Neural cell (in vitro differentiated cells): Measurements from ENCODE around the gene XK.

Experiments used
- CTCF ChIP-seq: fragments of 450-650 bp; IDR thresholded peaks from 2 replicates; pipeline ENCODE4 v1.5.1; 2014; ENCODE audit warnings: antibody characterized with exemption, mild to moderate bottlenecking, moderate library complexity; ENCODE audit not compliant: poor library complexity, severe bottlenecking
- EP300 ChIP-seq: fragments of 450-650 bp; conservative IDR thresholded peaks from 2 replicates; pipeline ENCODE4 v1.6.1; 2014; ENCODE audit warnings: antibody characterized with exemption, mild to moderate bottlenecking, moderate library complexity; ENCODE audit not compliant: poor library complexity, severe bottlenecking
- EZH2 ChIP-seq: fragments of 200-600, 300-800 bp; shearing (Covaris generic), sonication (generic); IDR thresholded peaks from 2 replicates; pipeline ENCODE4 v1.6.1; 2014; ENCODE audit warnings: antibody characterized with exemption, low read length, borderline replicate concordance, mild to moderate bottlenecking; ENCODE audit not compliant: insufficient read depth, poor library complexity, severe bottlenecking
- POLR2AphosphoS5 ChIP-seq: IDR thresholded peaks from 2 replicates; pipeline ENCODE4 v1.6.1; 2012
- REST ChIP-seq: IDR thresholded peaks from 2 replicates; pipeline ENCODE4 v1.6.1; 2012; ENCODE audit warnings: borderline replicate concordance
- SMC3 ChIP-seq: fragments of 450-650 bp; conservative IDR thresholded peaks from 2 replicates; pipeline ENCODE4 v1.6.1; 2014; ENCODE audit warnings: antibody characterized with exemption, mild to moderate bottlenecking, moderate library complexity; ENCODE audit not compliant: poor library complexity

GRCh38 chrX:37638047-37638446, 47.5 kb upstream of the XK start:
- TF ChIP-seq CTCF (no peak), EP300 (no peak), REST (no peak), POLR2AphosphoS5 (no peak), SMC3 (no peak), EZH2 (no peak)
